Fibroblast of the aortic adventitia (primary cell): Measurements from ENCODE around the gene DYDC1. TPM values are rescaled to one million over a fixed set of nuclear protein-coding genes. Genes with fewer than 3 reads are reported as not detected.

Source experiments
- DNase-seq: peaks from one replicate; pipeline ENCODE4 v3.0.0-alpha.2; 2010; ENCODE audit warnings: low read depth
- H3K4me3 ChIP-seq: 2 replicates; pipeline ENCODE4 v1.5.1; 2011; ENCODE audit warnings: low read depth, mild to moderate bottlenecking, control low read depth, low read length, moderate library complexity
- CTCF ChIP-seq: IDR thresholded peaks from 2 replicates; pipeline ENCODE4 v1.5.1; 2011; ENCODE audit warnings: mild to moderate bottlenecking, low read length, control low read depth, inconsistent platforms; ENCODE audit not compliant: insufficient read depth
- total RNA-seq: library from RNA; depleted of rRNA; stranded (reverse); fragments of >200 nt; gene quantifications from 2 replicates; pipeline ENCODE4 v1.2.3, GENCODE V29; 2012; ENCODE audit warnings: low replicate concordance

Gene DYDC1
- total RNA-seq, 1 donor: not detected

DNA sequence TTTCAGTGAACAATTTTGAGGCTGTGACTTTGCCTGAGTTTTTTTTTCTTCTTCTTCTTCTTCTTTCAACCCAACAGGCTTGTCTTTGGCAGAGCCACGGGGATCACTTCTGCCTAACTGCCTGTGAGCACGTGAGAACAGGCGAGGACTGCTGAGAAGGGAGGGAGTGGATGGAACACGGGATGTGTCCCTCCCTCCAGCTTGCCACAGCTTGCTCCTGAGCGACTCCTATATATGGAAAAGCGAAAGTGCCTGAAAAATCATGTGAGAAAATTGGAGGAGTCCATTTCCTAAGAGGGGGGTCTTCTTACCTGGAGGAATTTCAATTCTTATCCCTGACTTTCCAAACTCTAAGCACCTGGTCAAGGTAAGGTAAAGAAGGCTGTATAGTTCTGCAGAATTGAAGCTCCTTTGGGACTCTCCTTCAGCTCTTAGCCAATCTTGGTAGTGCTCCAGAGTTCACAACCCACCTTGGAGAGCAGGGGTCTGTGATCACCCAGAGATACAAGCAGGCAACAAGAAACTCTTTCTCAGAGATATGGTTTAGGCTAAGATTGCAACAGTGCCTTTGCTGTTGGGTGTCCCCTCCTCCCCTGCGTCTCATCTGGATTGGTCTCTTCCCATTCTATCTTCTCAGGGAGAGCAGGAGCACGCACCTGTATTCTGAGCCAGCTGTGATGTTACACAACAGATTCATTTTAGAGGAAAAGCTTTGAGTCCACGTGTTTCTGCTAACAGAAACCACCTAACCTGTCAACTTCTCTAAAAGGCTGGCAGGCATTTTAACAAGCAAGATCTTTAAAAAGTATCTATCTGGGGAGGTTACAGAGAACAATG lies 66.9 kb downstream of the DYDC1 start, which contains the start of gene MAT1A:
MAT1A (minus strand) TSS at position 208 of the 837 bp plus-strand sequence. CDS start 235 bp downstream, outside the sequence.
- no peak within 1 kb of the TSS for H3K4me3 ChIP-seq
- no peak for TF ChIP-seq CTCF
- DNase-seq: no peak

DNA sequence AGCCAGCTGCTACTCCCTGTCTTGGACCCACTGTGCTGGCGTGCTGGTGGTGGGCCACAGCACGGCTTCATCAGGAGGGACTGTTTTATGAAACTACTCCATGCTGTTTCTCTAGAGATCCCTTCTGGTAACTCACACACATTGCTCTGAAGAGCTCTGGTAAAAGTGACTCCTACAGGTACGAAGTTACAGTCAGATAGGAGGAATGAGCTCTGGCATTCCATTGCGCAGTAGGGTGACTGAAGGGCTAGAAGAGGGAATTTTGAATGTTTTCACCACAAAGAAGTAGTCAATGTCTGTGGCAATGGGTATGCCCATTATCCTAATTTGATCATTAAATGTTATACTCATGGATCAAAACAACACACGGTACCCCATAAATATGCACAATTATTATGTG lies 67.7 kb downstream of the DYDC1 start:
- no peak overlapping the region for H3K4me3 ChIP-seq
- no peak for DNase-seq
- no peak for TF ChIP-seq CTCF

Other genes starting within 250 kb of the DYDC1 start
- gene PLAC9, start 224.0 kb downstream of the DYDC1 start, total RNA-seq: 32.1 and 78.7 TPM in 2 replicates
- gene ANXA11, start 151.2 kb downstream of the DYDC1 start, total RNA-seq: 51.1 and 153 TPM in 2 replicates
- not detected in 2 replicates for gene MAT1A, start 67.1 kb downstream of the DYDC1 start, total RNA-seq
- gene DYDC2, start within 50 bp of the DYDC1 start, total RNA-seq: not detected in 2 replicates
- gene PRXL2A, start 51.8 kb upstream of the DYDC1 start, total RNA-seq: 0.90 and 17.7 TPM in 2 replicates
- 21.3 and 107 TPM in 2 replicates for gene TSPAN14, start 97.6 kb upstream of the DYDC1 start, total RNA-seq
- not detected in 2 replicates for gene SH2D4B, start 181.1 kb upstream of the DYDC1 start, total RNA-seq